Fibroblast of villous mesenchyme (primary cell): ENCODE data around the gene ITSN2. TPM values are rescaled to one million over a fixed set of nuclear protein-coding genes. Genes with fewer than 3 reads are reported as not detected.

Source experiments
- DNase-seq: peaks from one replicate; pipeline ENCODE4 v3.0.0-alpha.2; 2010; ENCODE audit warnings: low read depth
- H3K4me3 ChIP-seq: 2 replicates; pipeline ENCODE4 v1.5.1; 2011; ENCODE audit warnings: low read depth, mild to moderate bottlenecking, low read length
- total RNA-seq: library from RNA; depleted of rRNA; stranded (reverse); fragments of >200 nt; gene quantifications from 2 replicates; pipeline ENCODE4 v1.2.3, GENCODE V29; 2012
- TF ChIP-seq, protein P1 (sequence below): IDR thresholded peaks from 2 replicates; pipeline ENCODE4 v1.5.1; 2012; ENCODE audit warnings: low read depth, mild to moderate bottlenecking, low read length; ENCODE audit not compliant: insufficient read depth

Gene ITSN2
- total RNA-seq, 1 donor = 35.8 TPM

DNA sequence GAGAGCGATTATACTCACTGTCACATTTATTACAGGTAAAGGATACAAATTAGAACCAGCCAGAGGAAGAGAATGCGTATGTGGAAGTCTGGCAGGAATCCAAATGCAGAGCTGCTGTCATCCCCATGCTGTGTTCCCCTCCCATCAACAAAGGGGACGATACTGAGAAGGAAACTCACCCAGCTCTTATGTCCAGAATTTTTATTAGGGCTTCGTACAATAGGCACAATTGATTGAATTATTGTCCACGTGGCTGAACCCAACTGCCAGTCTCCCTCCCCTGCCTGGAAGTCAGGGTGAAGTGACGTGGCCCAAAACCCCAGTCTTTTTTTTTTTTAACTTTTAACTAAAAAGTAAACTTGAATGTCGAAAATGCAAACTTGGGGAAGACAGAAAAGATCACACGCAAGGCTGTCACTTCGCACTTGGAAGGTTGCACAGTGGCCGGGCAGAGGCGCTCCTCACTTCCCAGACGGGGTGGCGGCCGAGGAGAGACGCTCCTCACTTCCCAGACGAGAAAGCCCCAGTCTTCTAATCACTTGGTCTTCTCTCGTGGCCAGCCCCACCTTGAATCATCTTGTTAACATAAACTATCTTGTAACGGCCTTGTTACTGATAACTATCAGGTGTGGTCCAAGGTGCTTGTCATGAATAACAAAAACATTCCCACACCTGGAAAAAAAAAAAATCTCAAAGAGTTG is 40.0 kb upstream of the ITSN2 start:
- TF ChIP-seq, protein P1, sequence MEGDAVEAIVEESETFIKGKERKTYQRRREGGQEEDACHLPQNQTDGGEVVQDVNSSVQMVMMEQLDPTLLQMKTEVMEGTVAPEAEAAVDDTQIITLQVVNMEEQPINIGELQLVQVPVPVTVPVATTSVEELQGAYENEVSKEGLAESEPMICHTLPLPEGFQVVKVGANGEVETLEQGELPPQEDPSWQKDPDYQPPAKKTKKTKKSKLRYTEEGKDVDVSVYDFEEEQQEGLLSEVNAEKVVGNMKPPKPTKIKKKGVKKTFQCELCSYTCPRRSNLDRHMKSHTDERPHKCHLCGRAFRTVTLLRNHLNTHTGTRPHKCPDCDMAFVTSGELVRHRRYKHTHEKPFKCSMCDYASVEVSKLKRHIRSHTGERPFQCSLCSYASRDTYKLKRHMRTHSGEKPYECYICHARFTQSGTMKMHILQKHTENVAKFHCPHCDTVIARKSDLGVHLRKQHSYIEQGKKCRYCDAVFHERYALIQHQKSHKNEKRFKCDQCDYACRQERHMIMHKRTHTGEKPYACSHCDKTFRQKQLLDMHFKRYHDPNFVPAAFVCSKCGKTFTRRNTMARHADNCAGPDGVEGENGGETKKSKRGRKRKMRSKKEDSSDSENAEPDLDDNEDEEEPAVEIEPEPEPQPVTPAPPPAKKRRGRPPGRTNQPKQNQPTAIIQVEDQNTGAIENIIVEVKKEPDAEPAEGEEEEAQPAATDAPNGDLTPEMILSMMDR = no peak
- DNase-seq = no peak

DNA sequence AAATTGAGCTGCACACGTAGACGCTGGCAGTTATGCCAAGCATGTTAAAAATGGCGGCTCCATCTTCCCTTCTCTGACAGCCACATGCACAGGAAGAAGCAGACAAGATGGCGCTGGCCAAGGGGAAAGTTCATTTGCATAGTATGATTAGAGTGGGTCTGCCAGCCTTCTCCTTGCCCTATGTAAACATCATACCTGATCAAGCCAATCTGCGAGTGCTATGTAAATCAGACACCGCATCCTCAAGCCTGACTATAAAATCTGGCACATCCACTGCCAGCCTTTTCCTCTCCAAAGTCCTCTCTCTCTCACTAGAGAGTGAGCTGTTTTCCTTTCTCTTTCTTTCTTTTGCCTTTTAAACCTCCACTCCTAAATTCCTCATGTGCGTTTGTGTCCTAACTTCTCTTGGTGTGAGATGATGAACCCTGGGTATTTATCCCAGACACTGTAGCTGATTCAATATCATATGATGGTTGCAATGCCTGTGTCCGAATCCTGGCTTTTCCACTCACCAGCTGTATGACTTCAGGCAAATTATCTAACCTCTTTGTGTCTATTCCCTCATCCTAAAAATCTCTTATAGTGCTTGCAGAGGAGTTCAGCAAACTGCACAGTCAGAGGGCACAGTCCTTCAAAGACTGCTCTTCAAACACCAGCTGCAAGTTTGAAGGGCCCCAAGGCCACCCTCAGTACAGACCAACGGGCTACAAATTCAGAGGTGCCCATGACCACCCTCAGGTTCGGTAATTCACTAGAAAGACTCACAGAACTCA is 39.3 kb upstream of the ITSN2 start:
- TF ChIP-seq, protein P1 = no peak
- no peak overlapping the region for H3K4me3 ChIP-seq
- peak; percentile 5 for DNase-seq

More for the DNA sequence above, 40.0 kb upstream of the ITSN2 start:
- no peak overlapping the region for H3K4me3 ChIP-seq

DNA sequence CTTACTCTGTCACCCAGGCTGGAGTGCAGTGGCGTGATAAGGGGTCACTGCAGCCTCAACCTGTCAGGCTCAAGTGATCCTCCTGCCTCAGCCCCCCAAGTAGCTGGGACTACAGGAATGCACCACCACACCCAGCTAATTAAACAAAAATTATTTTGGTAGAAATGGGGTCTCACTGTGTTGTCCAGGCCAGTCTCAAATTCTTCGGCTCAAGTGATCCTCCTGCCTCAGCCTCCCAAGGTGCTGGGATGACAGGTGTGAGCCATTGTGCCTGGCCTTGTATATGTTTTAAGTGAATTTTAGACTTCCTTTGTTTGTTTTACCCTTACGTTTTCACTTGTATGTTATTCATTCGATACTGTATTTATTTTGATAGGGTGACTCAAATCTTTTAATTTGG is 34.7 kb upstream of the ITSN2 start:
- TF ChIP-seq, protein P1 = no peak
- no peak for DNase-seq
- no peak overlapping the region for H3K4me3 ChIP-seq

DNA sequence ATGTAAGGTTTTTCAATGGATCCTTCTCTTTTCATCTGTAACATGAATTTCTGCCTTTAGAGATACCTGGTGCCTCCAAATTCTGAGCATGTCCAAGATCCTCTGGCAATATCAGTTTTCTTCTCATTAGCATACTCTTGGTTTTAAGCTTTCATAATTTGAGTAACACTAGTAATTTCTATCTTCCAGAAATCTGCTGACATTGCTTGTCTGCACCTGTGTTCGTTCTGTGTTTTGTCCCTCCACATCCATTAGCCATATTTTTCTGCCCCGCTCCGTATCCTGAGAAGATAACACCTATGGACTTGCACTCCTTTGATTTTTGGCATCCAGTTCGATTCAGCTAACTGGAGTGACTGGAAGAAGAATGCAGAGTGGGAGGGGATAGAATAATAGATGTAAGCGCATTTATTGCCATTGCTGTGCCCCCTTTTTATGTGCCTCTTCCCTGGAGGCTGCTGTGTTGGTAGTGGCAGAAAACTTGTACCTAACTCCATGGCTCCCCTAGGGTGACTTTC is 32.3 kb upstream of the ITSN2 start:
- H3K4me3 ChIP-seq = no peak overlapping the region
- DNase-seq = no peak
- TF ChIP-seq, protein P1 = no peak

DNA sequence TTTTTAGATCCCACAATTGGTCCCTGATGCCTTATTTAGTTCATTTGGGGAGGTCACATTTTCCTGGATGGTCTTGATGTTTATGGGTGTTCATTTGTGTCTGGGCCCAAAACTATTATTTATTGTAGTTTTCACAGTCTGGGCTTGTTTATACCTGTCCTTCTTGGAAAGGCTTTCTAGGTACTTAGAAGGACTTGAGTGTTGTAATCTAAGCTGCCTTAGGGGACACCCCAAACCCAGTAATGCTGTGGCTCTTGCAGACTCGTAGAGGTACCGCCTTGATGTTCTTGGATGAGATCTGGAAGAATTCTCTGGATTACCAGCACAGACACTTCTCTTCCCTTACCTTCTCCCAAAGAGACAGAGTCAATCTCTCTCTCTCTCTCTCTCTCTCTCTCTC is 25.0 kb upstream of the ITSN2 start:
- no peak for DNase-seq
- TF ChIP-seq, protein P1 = no peak
- H3K4me3 ChIP-seq = no peak overlapping the region

DNA sequence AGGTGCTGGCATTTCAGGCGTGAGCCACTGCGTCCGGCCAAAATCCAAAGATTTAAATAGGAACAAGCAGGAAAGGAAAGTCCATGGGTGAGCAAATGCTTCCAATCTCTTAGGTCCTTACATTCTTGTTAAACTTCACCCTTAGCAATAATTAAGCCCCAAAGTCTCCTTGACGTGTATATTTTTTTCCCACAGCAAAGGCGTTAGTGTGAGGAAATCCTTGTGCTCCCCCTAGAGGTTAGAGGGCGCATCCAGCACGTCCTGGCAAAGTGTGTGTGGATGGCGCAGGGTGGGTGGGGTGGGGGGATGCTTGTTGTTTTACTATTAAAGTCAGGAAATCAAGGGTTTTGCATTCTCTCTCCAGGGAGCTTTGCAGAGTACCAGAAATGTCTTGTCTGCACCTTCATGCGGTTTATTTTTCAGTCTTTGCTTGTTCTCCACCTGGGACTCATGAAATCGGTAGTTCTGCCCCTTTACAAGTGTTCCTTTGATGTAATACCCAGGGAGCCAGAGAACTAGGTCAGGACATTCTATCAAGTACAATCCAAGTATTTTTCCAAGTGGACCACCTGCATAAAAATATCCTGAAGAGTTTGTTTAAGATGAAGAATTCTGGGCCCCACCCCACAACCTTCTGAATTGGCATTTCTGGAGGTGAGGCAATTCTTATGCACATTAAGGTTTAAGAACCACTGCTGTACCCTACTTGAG is 22.2 kb upstream of the ITSN2 start:
- H3K4me3 ChIP-seq = no peak overlapping the region
- DNase-seq = peak; percentile 73
- TF ChIP-seq, protein P1 = peak; percentile 76
